H1 (cell line): ENCODE measurements around the gene SHPK. TPM values are rescaled to one million over a fixed set of nuclear protein-coding genes. Genes with fewer than 3 reads are reported as not detected.

Experiments used
- BACH1 ChIP-seq: IDR thresholded peaks from 2 replicates; pipeline ENCODE4 v1.6.1; 2012; ENCODE audit warnings: low read length, improper control_type of control experiment
- BCL11A ChIP-seq, 2 experiments: IDR thresholded peaks; one replicate each; pipeline ENCODE4 v1.6.1; 2011; ENCODE audit warnings: low read depth in 2 of 2, low read length in 2 of 2, mild to moderate bottlenecking in 2 of 2
- FOSL1 ChIP-seq: IDR thresholded peaks from 2 replicates; pipeline ENCODE4 v1.6.1; 2011; ENCODE audit warnings: mild to moderate bottlenecking, low read depth, low read length, moderate library complexity; ENCODE audit not compliant: insufficient read depth
- GABPA ChIP-seq: IDR thresholded peaks from 2 replicates; pipeline ENCODE4 v1.6.1; 2011; ENCODE audit warnings: mild to moderate bottlenecking, low read length, moderate library complexity, borderline replicate concordance; ENCODE audit not compliant: insufficient read depth
- JUND ChIP-seq: IDR thresholded peaks from 2 replicates; pipeline ENCODE4 v1.6.1; 2011; ENCODE audit warnings: mild to moderate bottlenecking, improper control_type of control experiment, low read length
- SIRT6 ChIP-seq: IDR thresholded peaks from one replicate; pipeline ENCODE4 v1.7.1; 2012; ENCODE audit warnings: low read length, inconsistent platforms
- SP1 ChIP-seq: IDR thresholded peaks from 2 replicates; pipeline ENCODE4 v1.6.1; 2011; ENCODE audit warnings: low read depth, low read length
- polyA plus RNA-seq, 7 experiments: library from polyadenylated mRNA; depleted of rRNA in 3 of 7; stranded (reverse) in 5 of 7; unstranded in 2 of 7; fragments of >200 nt in 5 of 7; fragments of 200-250 nt in 2 of 7; gene quantifications; 1 replicate in 5 of 7; 2 replicates in 1 of 7; 4 replicates in 1 of 7; pipeline versions ENCODE4 v1.2.1 to v1.2.3, GENCODE V29; 2011 to 2013; ENCODE audit warnings: missing spikeins in 2 of 7, mixed read lengths in 2 of 7
- total RNA-seq: library from RNA; stranded (reverse); fragmentation: NEBNext Ultra II Directional; extraction: Animal tissue kit (Norgen Biotek cat#: 25700); gene quantifications from 2 replicates; pipeline ENCODE4 v1.2.1, GENCODE V29; 2021
- TF ChIP-seq, protein P1 (sequence below): IDR thresholded peaks from 2 replicates; pipeline ENCODE4 v1.6.1; 2011; ENCODE audit warnings: low read depth, mild to moderate bottlenecking, low read length; ENCODE audit not compliant: insufficient read depth

The SHPK gene
- total and polyA plus RNA-seq, 2 of the 8 experiments (the other 6 are each of a cell fraction or from before 2014, with no cell fraction given) = 28.6 to 36.7 TPM

DNA sequence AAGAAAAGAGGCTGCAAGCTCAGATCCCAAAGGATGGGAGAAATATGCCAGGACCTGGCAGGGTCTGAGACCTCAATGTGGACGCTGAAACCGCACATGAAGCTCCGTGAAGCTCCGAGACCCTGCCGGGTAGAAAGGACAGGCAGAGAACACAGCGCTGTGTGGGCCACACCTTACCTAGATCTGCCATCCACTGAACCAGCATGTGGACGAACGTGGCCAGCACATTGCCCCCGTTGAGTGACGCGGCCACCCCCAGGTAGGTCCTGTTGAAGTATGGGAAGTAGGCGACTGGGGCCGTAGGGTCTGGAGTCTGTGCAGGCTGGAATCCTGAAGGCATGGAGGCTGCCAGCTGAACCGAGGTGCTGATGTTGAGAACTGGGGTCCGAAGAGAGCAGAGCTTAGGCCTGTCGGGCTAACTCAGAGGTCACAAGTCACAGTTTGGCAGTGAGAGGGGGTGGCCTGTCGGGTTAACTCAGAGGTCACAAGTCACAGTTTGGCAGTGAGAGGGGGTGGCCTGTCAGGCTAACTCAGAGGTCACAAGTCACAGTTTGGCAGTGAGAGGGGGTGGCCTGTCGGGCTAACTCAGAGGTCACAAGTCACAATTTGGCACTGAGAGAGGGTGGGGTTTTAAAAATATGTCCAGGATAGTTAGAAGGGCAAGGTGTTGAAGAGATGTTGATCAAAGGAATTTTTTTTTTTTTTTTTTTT is 20.7 kb downstream of the SHPK start (continued):
- TF ChIP-seq FOSL1 = no peak
- TF ChIP-seq, protein P1, sequence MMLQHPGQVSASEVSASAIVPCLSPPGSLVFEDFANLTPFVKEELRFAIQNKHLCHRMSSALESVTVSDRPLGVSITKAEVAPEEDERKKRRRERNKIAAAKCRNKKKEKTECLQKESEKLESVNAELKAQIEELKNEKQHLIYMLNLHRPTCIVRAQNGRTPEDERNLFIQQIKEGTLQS = no peak
- no peak for TF ChIP-seq BACH1
- TF ChIP-seq SP1 = no peak
- TF ChIP-seq SIRT6 = no peak
- TF ChIP-seq JUND = no peak
- no peak for TF ChIP-seq BCL11A (IDR thresholded peaks at IDR 0.05; ENCODE audit: low read depth in 2 of 2, low read length in 2 of 2)
- TF ChIP-seq GABPA = no peak
- TF ChIP-seq, all 59 proteins: peak for 0
